ENCODE measurements around the gene DDX39B.
"Not testable (repeated sequence)": the region's sequence is repeated elsewhere in the genome, so short reads cannot be mapped to it uniquely, and the experiment has no call there.

Gene DDX39B

DNA sequence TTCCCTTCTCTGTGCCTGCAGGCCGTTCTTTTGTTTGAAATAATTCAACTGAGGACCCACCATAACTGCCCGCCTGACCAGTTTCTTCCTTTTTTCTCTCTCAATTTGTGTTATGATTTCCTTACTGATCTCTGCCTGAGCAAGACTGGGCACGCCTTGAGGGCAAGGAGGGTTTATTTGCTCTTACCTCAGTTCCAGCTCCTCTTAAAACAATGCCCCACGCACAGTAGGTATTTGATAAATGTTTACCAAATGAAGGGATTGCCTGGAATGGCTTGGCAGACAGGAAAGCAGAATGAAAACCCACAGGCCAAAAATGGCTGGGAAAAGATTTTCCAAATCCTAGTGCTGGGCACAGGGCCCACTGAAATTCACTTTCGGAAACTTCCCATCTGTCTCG is 54.1 kb downstream of the DDX39B start:
- not testable (repeated sequence) for DNase-seq (ENCODE audit: low read depth, low spot score)

DNA sequence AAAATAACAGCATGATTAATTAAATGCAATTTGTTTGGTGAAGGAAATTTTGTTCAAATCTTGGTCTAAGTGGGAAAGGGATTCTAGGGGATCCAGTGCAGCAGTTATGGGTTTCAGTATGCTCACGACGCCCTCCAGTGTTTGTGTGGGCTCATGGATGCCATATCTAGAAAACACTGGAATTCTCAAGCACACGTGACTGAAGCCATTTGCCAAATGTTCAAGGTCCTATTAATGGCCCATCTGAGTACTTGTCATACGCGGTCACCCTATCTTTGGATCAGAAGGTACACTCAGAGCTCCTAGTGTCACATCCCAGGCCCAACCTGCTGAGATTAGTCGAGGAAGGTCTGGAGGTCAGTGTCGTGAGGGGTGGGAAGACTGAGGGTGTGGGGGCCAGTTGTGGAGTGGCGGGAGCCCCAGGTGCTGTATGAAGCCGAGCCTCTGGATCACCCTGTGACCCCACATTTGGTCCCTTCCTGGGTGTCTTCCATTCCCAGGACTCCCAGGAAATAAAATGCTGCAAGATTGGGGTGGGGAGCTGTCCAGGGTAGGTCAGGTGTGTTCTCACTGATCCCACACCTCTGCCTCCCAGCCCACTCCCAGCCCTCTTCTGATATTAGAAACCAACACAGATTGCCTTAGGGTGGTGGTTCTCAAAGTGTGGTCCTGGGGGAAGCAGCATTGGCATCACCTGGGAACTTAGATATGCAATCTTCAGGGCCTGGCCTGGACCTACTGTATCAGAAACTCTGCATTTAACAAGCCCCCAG is 55.6 kb downstream of the DDX39B start:
- not testable (repeated sequence) for DNase-seq (ENCODE audit: low read depth, low spot score)

DNA sequence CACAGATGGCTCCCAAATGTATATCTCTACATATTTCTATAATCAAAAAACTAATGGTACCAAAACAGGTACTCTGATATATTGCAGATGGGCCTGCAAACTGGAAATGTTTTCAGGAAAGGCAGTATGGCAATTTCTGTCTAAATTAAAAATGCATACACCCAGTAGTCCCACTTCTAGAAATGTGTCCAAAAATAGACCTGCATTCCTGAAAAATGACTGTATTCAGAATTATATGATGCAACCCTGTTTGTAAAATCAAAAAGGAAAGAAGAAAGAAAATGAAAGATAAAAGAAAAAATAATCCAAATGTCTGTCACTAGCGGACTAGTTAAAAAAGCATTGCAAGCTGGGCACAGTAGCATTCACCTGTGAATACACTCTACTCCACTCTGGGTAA is 56.7 kb downstream of the DDX39B start:
- no peak for DNase-seq (ENCODE audit: low read depth, low spot score)

DNA sequence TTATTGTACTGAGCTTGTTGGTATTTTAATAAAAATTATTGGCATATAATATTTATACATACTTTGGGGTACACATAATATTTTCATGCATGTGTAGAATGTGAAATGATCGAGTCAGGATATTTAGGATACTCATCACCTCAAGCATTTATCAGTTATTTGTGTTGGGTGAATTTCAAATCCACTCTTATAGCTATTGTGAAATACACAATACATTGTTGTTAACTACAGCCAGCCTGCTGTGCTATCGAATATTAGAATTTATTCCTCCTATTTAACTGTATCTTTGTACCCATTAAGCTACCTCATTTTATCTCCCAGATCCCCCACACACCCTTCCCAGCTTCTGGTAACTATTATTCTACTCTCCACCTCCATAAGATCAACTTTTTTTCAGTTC is 58.4 kb downstream of the DDX39B start:
- no peak for DNase-seq (ENCODE audit: low read depth, low spot score)

DNA sequence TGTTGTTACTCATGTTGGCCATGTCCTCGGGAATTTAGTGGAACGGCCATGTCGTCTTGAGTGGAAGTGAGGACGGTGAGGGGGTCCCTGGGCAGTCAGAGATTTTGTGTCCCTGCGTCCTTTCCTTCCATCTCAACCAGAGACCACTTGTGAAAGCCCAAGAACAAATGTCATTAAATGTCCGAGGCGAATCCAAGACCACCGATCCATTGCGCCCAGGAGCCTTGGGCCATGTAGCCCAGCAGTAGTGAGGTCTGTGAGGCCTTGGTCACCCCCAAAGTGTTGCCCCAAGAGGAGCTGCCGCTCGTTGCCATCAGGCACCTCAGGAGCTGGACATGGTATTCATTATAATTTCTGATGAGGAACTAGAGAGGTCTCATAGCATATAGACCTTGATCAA is 61.2 kb downstream of the DDX39B start:
- no peak for DNase-seq (ENCODE audit: low read depth, low spot score)

Data from astrocyte of the hippocampus (primary cell).